Lung (tissue), 12 donors: ENCODE data around the gene CLDN11. TPM values are rescaled to one million over a fixed set of nuclear protein-coding genes. Genes with fewer than 3 reads are reported as not detected.

ENCODE experiments used
- ATAC-seq: fragments of 200-7000 bp; cut with Tn5 transposase; one replicate; pipeline ENCODE4 v1.9.1; 2020; ENCODE audit warnings: moderate number of reproducible peaks; ENCODE audit not compliant: insufficient read depth, low FRiP score
- DNase-seq, 3 donors: peaks; one replicate each; pipeline ENCODE4 v3.0.0-alpha.2; 2013 to 2017
- H3K27ac ChIP-seq, 2 donors: one replicate each; pipeline ENCODE4 v1.5.1; 2013; ENCODE audit warnings: mild to moderate bottlenecking in 2 of 2, moderate library complexity in 2 of 2, control low read depth in 1 of 2, inconsistent platforms in 1 of 2, low read depth in 1 of 2, low read length in 1 of 2
- H3K27me3 ChIP-seq, 3 donors: one replicate each; pipeline ENCODE4 v1.5.1; 2013; ENCODE audit warnings: low read length in 2 of 3; ENCODE audit not compliant: control insufficient read depth in 3 of 3, insufficient read depth in 3 of 3
- H3K36me3 ChIP-seq, 4 donors: one replicate each; pipeline ENCODE4 v1.5.1; 2013; ENCODE audit warnings: low read length in 4 of 4, mild to moderate bottlenecking in 1 of 4, moderate library complexity in 1 of 4; ENCODE audit not compliant: control insufficient read depth in 4 of 4, insufficient read depth in 4 of 4
- H3K4me1 ChIP-seq, 5 donors: one replicate each; pipeline ENCODE4 v1.5.1; 2013; ENCODE audit warnings: low read length in 5 of 5, mild to moderate bottlenecking in 2 of 5, moderate library complexity in 1 of 5; ENCODE audit not compliant: control insufficient read depth in 5 of 5, insufficient read depth in 5 of 5
- H3K4me3 ChIP-seq: one replicate; pipeline ENCODE4 v1.5.1; 2013; ENCODE audit warnings: mild to moderate bottlenecking, control low read depth, moderate library complexity
- H3K9ac ChIP-seq, 2 donors: one replicate each; pipeline ENCODE4 v1.5.1; 2013; ENCODE audit warnings: low read length in 2 of 2, control low read depth in 1 of 2; ENCODE audit not compliant: insufficient read depth in 1 of 2
- H3K9me3 ChIP-seq, 4 donors: one replicate each; pipeline ENCODE4 v1.5.1; 2013; ENCODE audit warnings: low read length in 3 of 4, mild to moderate bottlenecking in 1 of 4, moderate library complexity in 1 of 4; ENCODE audit not compliant: control insufficient read depth in 4 of 4, insufficient read depth in 3 of 4
- CTCF ChIP-seq: IDR thresholded peaks from 2 replicates; pipeline ENCODE4 v1.5.1; 2012; ENCODE audit warnings: mild to moderate bottlenecking; ENCODE audit errors: control extremely low read depth, extremely low read depth
- WGBS, 2 donors: extraction: QIAGEN DNeasy Blood & Tissue Kit; methylation state at CpG; one replicate each; pipeline ENCODE4 v1.1.7; 2013; 5-methylcytosine and 5-hydroxymethylcytosine counted together
- polyA plus RNA-seq, 2 donors: library from polyadenylated mRNA; stranded (reverse); fragments of 200-250 nt; gene quantifications; one replicate each; pipeline ENCODE4 v1.2.1, GENCODE V29; 2013
- total RNA-seq, 2 donors: library from RNA; depleted of rRNA in 1 of 2; stranded (reverse); fragments of >200 nt in 1 of 2; gene quantifications; one replicate each; pipeline ENCODE4 v1.2.1, GENCODE V29; 2014 to 2021
- donor health status: control.
- donor health status: control.
- donor health status: Bipolar disorder and iron deficiency.
- donor health status: healthy.
- donor health status: DM: yes; HTN: yes; CAD: no.

Gene CLDN11
- total and polyA plus RNA-seq, 4 donors, result 2.1 to 11.5 (median 4.8) TPM

- Histone ChIP-seq H3K27ac (no peak overlapping the region), H3K4me3 (no peak overlapping the region), H3K9me3 (no peaks in the 10 kb centered on the region), H3K4me1 (peaks cover 0 to 12% (median 5%) of the 10 kb centered on the region in 5 donors), H3K27me3 (peaks cover 4 to 11% (median 5%) of the 10 kb centered on the region in 3 donors), H3K36me3 (no peaks in the 10 kb centered on the region), H3K9ac (no peak overlapping the region)
- DNase-seq, result peak; percentile 77 to 88 (median 87)
- 35 to 39% methylated on average over 5 of the region's 5 CpGs for WGBS, 2 donors
- ATAC-seq, result no peak
- TF ChIP-seq CTCF, result peak; percentile 77
Measured at GRCh38 chr3:170414202-170414663, 4.4 kb upstream of the CLDN11 start.

GRCh38 chr3:170417090-170417489 is 1.6 kb upstream of the CLDN11 start:
- H3K9ac ChIP-seq, result no peak overlapping the region
- peaks cover 0 to 20% (median 5%) of the 10 kb centered on the region in 5 donors for H3K4me1 ChIP-seq
- no peaks in the 10 kb centered on the region for H3K36me3 ChIP-seq
- H3K4me3 ChIP-seq, result no peak overlapping the region
- ATAC-seq (no peak), DNase-seq (no peak)
- H3K9me3 ChIP-seq, result peaks cover 0 to 1% (median 0%) of the 10 kb centered on the region in 4 donors
- TF ChIP-seq CTCF, result no peak
- H3K27me3 ChIP-seq, result peaks cover 4 to 12% (median 7%) of the 10 kb centered on the region in 3 donors
- 50 to 65% methylated on average over 1 of the region's 1 CpG for WGBS, 2 donors
- no peak overlapping the region for H3K27ac ChIP-seq

DNA sequence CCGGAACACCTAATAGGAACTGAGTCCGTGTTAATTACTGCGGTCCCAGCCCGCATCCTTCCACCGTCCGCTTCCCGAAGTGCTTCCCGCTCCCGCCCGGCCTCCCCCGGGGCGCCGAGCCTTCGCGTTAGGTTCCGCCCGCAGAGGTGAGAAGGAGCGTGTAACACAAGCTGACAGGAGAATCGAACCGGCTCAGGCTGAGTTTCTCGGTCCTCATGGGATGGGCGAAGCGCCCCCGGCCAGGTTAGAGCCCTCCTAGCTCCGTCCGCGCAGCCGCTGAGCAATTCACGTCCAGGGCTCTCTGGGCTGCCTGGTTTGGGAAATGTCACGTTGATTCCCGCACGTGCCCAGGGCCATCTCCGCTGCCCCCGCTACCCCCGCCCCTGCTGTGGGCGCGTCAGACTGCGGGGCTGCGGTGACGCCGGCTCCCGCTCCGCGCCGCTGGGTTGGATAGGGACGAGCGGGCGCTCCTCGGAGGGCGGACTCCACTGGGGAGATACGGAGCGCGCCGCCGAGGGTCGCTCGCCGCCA is 954 bp downstream of the CLDN11 start:
- H3K9me3 ChIP-seq, result peaks cover 0 to 1% (median 0%) of the 10 kb centered on the region in 4 donors
- no peak for TF ChIP-seq CTCF
- DNase-seq, result peak; percentile 50 to 59 (median 53)
- no peak overlapping the region for H3K9ac ChIP-seq
- peak overlapping the region; percentile 38 for H3K4me3 ChIP-seq
- ATAC-seq, result no peak
- no peaks in the 10 kb centered on the region for H3K36me3 ChIP-seq
- peaks cover 0 to 20% (median 5%) of the 10 kb centered on the region in 5 donors for H3K4me1 ChIP-seq
- 2 to 6% methylated on average over 58 of the region's 58 CpGs for WGBS, 2 donors
- H3K27me3 ChIP-seq, result peaks cover 4 to 12% (median 7%) of the 10 kb centered on the region in 3 donors
- H3K27ac ChIP-seq, result peak overlapping the region in 1 of 2 donors; percentile 78
